Fibroblast of the aortic adventitia (primary cell): ENCODE data around the gene ORAI2. TPM values are rescaled to one million over a fixed set of nuclear protein-coding genes. Genes with fewer than 3 reads are reported as not detected.
"Not testable (repeated sequence)": the region's sequence is repeated elsewhere in the genome, so short reads cannot be mapped to it uniquely, and the experiment has no call there.

ENCODE experiments used
- DNase-seq: peaks from one replicate; pipeline ENCODE4 v3.0.0-alpha.2; 2010; ENCODE audit warnings: low read depth
- H3K4me3 ChIP-seq: 2 replicates; pipeline ENCODE4 v1.5.1; 2011; ENCODE audit warnings: low read depth, mild to moderate bottlenecking, control low read depth, low read length, moderate library complexity
- CTCF ChIP-seq: IDR thresholded peaks from 2 replicates; pipeline ENCODE4 v1.5.1; 2011; ENCODE audit warnings: mild to moderate bottlenecking, low read length, control low read depth, inconsistent platforms; ENCODE audit not compliant: insufficient read depth
- total RNA-seq: library from RNA; depleted of rRNA; stranded (reverse); fragments of >200 nt; gene quantifications from 2 replicates; pipeline ENCODE4 v1.2.3, GENCODE V29; 2012; ENCODE audit warnings: low replicate concordance

The ORAI2 gene
- total RNA-seq, 1 donor: 44.1 TPM

GRCh38 chr7:102404005-102404861, 29.1 kb upstream of the ORAI2 start:
- no peak overlapping the region for H3K4me3 ChIP-seq
- DNase-seq: peak; percentile 48
- peak; percentile 69 for TF ChIP-seq CTCF

- DNase-seq, H3K4me3 ChIP-seq: not testable (repeated sequence)
Measured at GRCh38 chr7:102404862-102405188, 28.6 kb upstream of the ORAI2 start.

DNA sequence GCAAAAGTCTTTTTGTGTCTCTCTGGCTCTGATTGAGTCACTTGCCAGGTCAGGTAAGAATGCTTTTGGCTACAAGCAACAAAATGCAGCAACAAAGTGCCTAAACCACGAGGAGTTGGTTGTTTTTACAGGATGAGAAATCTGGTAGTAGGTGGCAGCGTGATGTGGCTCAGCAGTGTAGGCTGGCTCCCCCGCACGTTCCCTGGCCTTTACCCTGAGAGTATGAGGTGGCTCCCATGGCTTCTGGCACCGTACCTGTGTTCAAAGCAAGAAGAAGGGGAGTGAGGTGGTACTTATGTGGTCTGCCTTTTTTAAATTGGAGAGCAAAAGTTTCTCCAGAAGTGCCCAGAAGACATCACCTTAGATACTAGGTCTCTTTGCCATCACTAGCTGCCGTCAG, 25.5 kb upstream of the ORAI2 start:
- no peak for TF ChIP-seq CTCF
- no peak overlapping the region for H3K4me3 ChIP-seq
- DNase-seq: no peak

GRCh38 chr7:102408530-102408929, 24.8 kb upstream of the ORAI2 start:
- H3K4me3 ChIP-seq, DNase-seq: not testable (repeated sequence)

DNA sequence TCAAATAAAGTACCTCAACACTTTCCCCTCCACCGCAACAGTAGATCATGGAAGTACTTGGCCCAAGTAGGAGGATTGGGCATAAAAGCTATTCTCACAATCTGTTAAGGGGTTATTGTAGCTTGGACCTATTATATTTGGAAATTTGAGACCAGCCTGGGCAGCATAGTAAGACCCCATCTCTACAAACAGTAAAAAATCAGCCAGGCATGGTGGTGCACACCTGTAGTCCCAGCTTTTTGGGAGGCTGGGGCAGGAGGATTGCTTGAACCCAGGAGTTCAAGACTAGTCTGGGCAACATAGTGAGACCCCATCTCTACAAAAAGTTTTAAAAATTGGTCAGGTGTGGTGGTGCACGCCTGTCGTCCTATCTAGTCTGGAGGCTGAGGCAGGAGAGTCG, 24.0 kb upstream of the ORAI2 start:
- TF ChIP-seq CTCF: no peak
- no peak for DNase-seq
- no peak overlapping the region for H3K4me3 ChIP-seq

DNA sequence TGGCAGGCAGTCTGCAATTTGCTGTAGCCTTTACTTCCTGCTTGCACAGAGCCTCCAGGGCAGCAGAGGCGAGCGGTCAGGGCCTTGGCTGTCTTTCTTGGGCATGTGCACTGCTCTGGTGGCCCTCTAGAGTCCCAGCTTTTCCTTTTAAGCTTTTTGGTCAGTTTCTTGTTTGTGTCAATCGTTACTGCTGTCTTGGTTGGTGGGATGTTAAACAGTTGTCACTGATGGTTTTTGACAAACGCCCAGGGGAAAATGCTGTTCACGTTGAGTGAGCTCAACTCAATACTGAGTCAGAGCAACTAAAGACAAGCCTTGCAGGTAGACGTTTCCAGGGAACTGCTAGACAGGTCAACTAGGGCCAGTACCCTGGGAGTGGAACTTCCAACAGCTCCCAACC, 23.3 kb upstream of the ORAI2 start:
- no peak overlapping the region for H3K4me3 ChIP-seq
- TF ChIP-seq CTCF: no peak
- no peak for DNase-seq

- no peak for TF ChIP-seq CTCF
- H3K4me3 ChIP-seq: no peak overlapping the region
- DNase-seq: no peak
Measured at GRCh38 chr7:102410918-102411317, 22.5 kb upstream of the ORAI2 start.

DNA sequence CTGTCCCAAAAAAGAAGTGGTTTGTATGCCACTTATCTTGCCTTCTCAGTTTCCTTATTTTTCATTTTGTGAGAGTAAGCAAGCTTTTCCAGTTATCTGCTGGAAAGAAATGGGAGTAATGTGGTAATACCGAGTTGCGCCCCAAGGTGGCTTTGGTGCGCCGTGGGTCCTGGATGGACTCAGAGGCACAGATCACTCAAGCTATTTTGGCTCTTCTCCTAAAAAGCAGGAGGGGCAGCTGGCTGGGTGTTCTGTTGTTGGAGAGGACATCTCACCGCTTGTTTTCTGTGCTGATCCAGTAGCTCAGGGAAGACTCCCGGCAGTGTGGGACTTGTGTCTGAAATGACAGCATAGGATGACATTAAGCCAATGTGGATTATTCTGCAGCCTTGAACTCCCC, 20.8 kb upstream of the ORAI2 start:
- TF ChIP-seq CTCF: peak; percentile 54
- H3K4me3 ChIP-seq: no peak overlapping the region
- peak; percentile 35 for DNase-seq
